WTC11 (cell line): ENCODE results near the gene SLC1A7.

Experiments
- AFF4 ChIP-seq: sonication (generic); formaldehyde crosslinking; IDR thresholded peaks from 2 replicates; pipeline ENCODE4 v1.8.1; 2023; ENCODE audit warnings: mild to moderate bottlenecking, missing genetic modification reagents, borderline replicate concordance
- CREM ChIP-seq: sonication (generic); formaldehyde crosslinking; IDR thresholded peaks from 2 replicates; pipeline ENCODE4 v1.8.1; 2022; ENCODE audit warnings: mild to moderate bottlenecking, missing genetic modification reagents, moderate library complexity
- CTCF ChIP-seq: fragments of 200-600 bp; IDR thresholded peaks from 2 replicates; pipeline ENCODE4 v1.8.0; 2022; ENCODE audit warnings: antibody characterized with exemption
- JUN ChIP-seq: sonication (generic); formaldehyde crosslinking; IDR thresholded peaks from 2 replicates; pipeline ENCODE4 v1.8.0; 2023; ENCODE audit warnings: mild to moderate bottlenecking, missing genetic modification reagents
- KAT7 ChIP-seq: sonication (generic); formaldehyde crosslinking; IDR thresholded peaks from 2 replicates; pipeline ENCODE4 v1.8.1; 2023; ENCODE audit warnings: missing genetic modification reagents, mild to moderate bottlenecking, borderline replicate concordance
- NFE2L1 ChIP-seq: sonication (generic); formaldehyde crosslinking; IDR thresholded peaks from 2 replicates; pipeline ENCODE4 v1.8.1; 2023; ENCODE audit warnings: missing genetic modification reagents
- NR2C2 ChIP-seq: sonication (generic); formaldehyde crosslinking; IDR thresholded peaks from 2 replicates; pipeline ENCODE4 v1.8.0; 2022; ENCODE audit warnings: mild to moderate bottlenecking, missing genetic modification reagents
- TP53 ChIP-seq: sonication (generic); formaldehyde crosslinking; IDR thresholded peaks from 2 replicates; pipeline ENCODE4 v1.8.1; 2023; ENCODE audit warnings: mild to moderate bottlenecking, missing genetic modification reagents
- USF2 ChIP-seq: sonication (generic); formaldehyde crosslinking; IDR thresholded peaks from 2 replicates; pipeline ENCODE4 v1.8.1; 2023; ENCODE audit warnings: mild to moderate bottlenecking, missing genetic modification reagents, moderate library complexity
- ZBTB21 ChIP-seq: sonication (generic); formaldehyde crosslinking; IDR thresholded peaks from 2 replicates; pipeline ENCODE4 v1.8.1; 2023; ENCODE audit warnings: mild to moderate bottlenecking, missing genetic modification reagents, borderline replicate concordance

GRCh38 chr1:53076721-53077598 is 65.5 kb downstream of the SLC1A7 start:
- TF ChIP-seq AFF4: no peak
- no peak for TF ChIP-seq CTCF
- no peak for TF ChIP-seq NFE2L1 (CRISPR knock-in tag)
- no peak for TF ChIP-seq TP53 (CRISPR knock-in tag)
- no peak for TF ChIP-seq NR2C2 (CRISPR knock-in tag)
- TF ChIP-seq CREM: no peak
- no peak for TF ChIP-seq ZBTB21 (CRISPR knock-in tag)
- no peak for TF ChIP-seq JUN (CRISPR knock-in tag)
- TF ChIP-seq KAT7 (CRISPR knock-in tag): no peak
- TF ChIP-seq USF2 (CRISPR knock-in tag): no peak
